MM.1S (cell line): ENCODE data around the gene MED13.

Experiments
- DNase-seq: peaks from one replicate; pipeline ENCODE4 v3.0.0-alpha.2; 2015
- H2AFZ ChIP-seq: fragments of 300-600 bp; sonication (generic); 2 replicates; pipeline ENCODE4 v1.6.0; 2016; ENCODE audit warnings: antibody characterized with exemption, low read length
- H3F3A ChIP-seq: fragments of 300-600 bp; sonication (generic); 2 replicates; pipeline ENCODE4 v1.6.1; 2016; ENCODE audit warnings: mild to moderate bottlenecking, antibody characterized with exemption, low read length, moderate library complexity, mixed read lengths; ENCODE audit not compliant: insufficient read depth
- H3K27ac ChIP-seq: fragments of 300-600 bp; sonication (generic); 2 replicates; pipeline ENCODE4 v1.5.1; 2016; ENCODE audit warnings: mild to moderate bottlenecking, low read length
- H3K27me3 ChIP-seq: fragments of 300-600 bp; sonication (generic); replicated peaks from 2 replicates; pipeline ENCODE4 v1.6.0; 2016; ENCODE audit warnings: low read length; ENCODE audit not compliant: insufficient read depth
- H3K36me3 ChIP-seq: fragments of 300-600 bp; sonication (generic); replicated peaks from 2 replicates; pipeline ENCODE4 v1.6.1; 2016; ENCODE audit warnings: mild to moderate bottlenecking, low read length, mixed read lengths; ENCODE audit not compliant: insufficient read depth
- H3K4me1 ChIP-seq: fragments of 300-600 bp; sonication (generic); 2 replicates; pipeline ENCODE4 v1.6.1; 2016; ENCODE audit warnings: low read length, mixed read lengths
- H3K4me2 ChIP-seq: fragments of 300-600 bp; sonication (generic); 2 replicates; pipeline ENCODE4 v1.6.0; 2016; ENCODE audit warnings: low read depth, low read length
- H3K4me3 ChIP-seq: fragments of 300-600 bp; sonication (generic); 2 replicates; pipeline ENCODE4 v1.5.1; 2016; ENCODE audit warnings: low read length, mixed read lengths
- H3K79me2 ChIP-seq: fragments of 300-600 bp; sonication (generic); 2 replicates; pipeline ENCODE4 v1.6.1; 2016; ENCODE audit warnings: mixed run types, low read length, mixed read lengths
- H3K9ac ChIP-seq: fragments of 300-600 bp; sonication (generic); 2 replicates; pipeline ENCODE4 v1.6.1; 2016; ENCODE audit warnings: low read length, mixed read lengths
- H3K9me2 ChIP-seq: fragments of 300-600 bp; sonication (generic); replicated peaks from 2 replicates; pipeline ENCODE4 v1.6.1; 2016; ENCODE audit warnings: mild to moderate bottlenecking, low read length, mixed read lengths; ENCODE audit not compliant: insufficient read depth
- H3K9me3 ChIP-seq: fragments of 300-600 bp; sonication (generic); replicated peaks from 2 replicates; pipeline ENCODE4 v1.6.1; 2016; ENCODE audit warnings: mild to moderate bottlenecking, low read length, mixed read lengths; ENCODE audit not compliant: insufficient read depth
- H4K20me1 ChIP-seq: fragments of 300-600 bp; sonication (generic); 2 replicates; pipeline ENCODE4 v1.6.1; 2016; ENCODE audit warnings: mild to moderate bottlenecking, low read length, moderate library complexity, mixed read lengths; ENCODE audit not compliant: insufficient read depth
- CTCF ChIP-seq: fragments of 300-600 bp; sonication (generic); IDR thresholded peaks from 2 replicates; pipeline ENCODE4 v1.5.1; 2016; ENCODE audit warnings: antibody characterized with exemption, low read length, mixed read lengths
- EZH2 ChIP-seq: fragments of 300-600 bp; sonication (generic); optimal IDR thresholded peaks from 2 replicates; pipeline ENCODE3; 2017; ENCODE audit warnings: low read depth, mild to moderate bottlenecking, antibody characterized with exemption, low read length, mixed read lengths
- EZH2phosphoT487 ChIP-seq: fragments of 300-600 bp; sonication (generic); IDR thresholded peaks from 2 replicates; pipeline ENCODE4 v1.6.1; 2018; ENCODE audit warnings: antibody characterized with exemption, low read length

MED13 gene

GRCh38 chr17:61980535-61980934, 84.5 kb downstream of the MED13 start:
- H2AFZ ChIP-seq = no peak overlapping the region
- no peak overlapping the region for H3K4me3 ChIP-seq
- H3K9me2 ChIP-seq = no peaks in the 10 kb centered on the region
- H3K36me3 ChIP-seq = no peaks in the 10 kb centered on the region; the same call in 1 of the 2 replicates
- TF ChIP-seq CTCF = no peak
- TF ChIP-seq EZH2 = no peak
- TF ChIP-seq EZH2phosphoT487 = no peak
- H3K27ac ChIP-seq = no peak overlapping the region
- H3K27me3 ChIP-seq = no peaks in the 10 kb centered on the region
- no peaks in the 10 kb centered on the region for H4K20me1 ChIP-seq
- H3K9ac ChIP-seq = no peak overlapping the region
- peaks cover 31% of the 10 kb centered on the region for H3K79me2 ChIP-seq
- H3K4me1 ChIP-seq = no peaks in the 10 kb centered on the region
- H3K4me2 ChIP-seq = no peak overlapping the region
- no peaks in the 10 kb centered on the region for H3K9me3 ChIP-seq
- no peak for DNase-seq
- no peaks in the 10 kb centered on the region for H3F3A ChIP-seq

DNA sequence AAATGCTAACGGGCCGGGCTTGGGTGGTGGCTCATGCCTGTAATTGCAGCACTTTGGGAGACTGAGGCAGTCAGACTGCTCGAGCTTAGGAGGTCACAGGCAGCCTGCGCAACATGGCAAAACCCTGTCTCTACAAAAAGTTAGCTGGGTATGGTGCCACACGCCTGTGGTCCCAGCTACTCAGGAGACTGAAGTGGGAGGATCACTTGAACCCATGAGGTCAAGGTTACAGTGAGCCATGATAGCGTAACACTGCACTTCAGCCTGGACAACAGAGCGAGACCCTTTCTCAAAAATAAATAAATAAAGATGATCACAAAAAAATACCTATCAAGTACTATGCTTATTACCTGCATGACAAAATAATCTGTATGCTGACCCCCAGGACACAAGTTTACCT, 91.0 kb downstream of the MED13 start:
- Histone ChIP-seq H3K9ac (no peak overlapping the region), H3K4me2 (no peak overlapping the region), H3K9me2 (no peaks in the 10 kb centered on the region), H3K4me1 (no peaks in the 10 kb centered on the region), H2AFZ (no peak overlapping the region), H3K4me3 (no peak overlapping the region), H3K79me2 (peaks cover 27% of the 10 kb centered on the region), H3K9me3 (no peaks in the 10 kb centered on the region), H3K27me3 (no peaks in the 10 kb centered on the region), H3K36me3 (no peaks in the 10 kb centered on the region; the same call in 1 of the 2 replicates), H4K20me1 (0 out of 2 replicates have a peak, but pooled peaks cover 4% of the 10 kb centered on the region), H3F3A (no peaks in the 10 kb centered on the region), H3K27ac (no peak overlapping the region)
- no peak for DNase-seq
- TF ChIP-seq EZH2phosphoT487 (no peak), EZH2 (no peak), CTCF (no peak)

DNA sequence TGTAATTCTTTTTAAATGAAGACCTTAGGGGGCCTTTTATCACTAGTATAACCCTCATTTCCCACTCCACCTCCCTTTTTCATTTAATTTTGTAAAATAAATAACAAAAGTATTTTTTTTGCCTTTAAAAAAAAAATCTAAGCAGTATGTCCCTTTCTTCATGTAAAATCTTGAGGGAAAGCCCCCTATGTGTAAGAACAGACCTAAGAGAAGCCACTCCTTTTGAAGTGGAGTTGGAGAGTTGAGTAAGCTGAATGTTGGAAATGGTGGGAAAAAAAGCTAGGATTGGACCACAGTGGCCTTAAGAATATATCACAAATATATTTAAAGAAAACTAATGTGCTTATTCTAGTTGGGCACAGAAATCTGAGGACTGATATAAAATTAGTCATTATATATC, 92.8 kb downstream of the MED13 start:
- Histone ChIP-seq H3K9ac (no peak overlapping the region), H3K9me3 (no peaks in the 10 kb centered on the region), H3K79me2 (peaks cover 22% of the 10 kb centered on the region), H3K27ac (no peak overlapping the region), H4K20me1 (0 out of 2 replicates have a peak, but pooled peaks cover 4% of the 10 kb centered on the region), H3F3A (no peaks in the 10 kb centered on the region), H3K4me1 (no peaks in the 10 kb centered on the region), H3K4me3 (no peak overlapping the region), H3K36me3 (no peaks in the 10 kb centered on the region; the same call in 1 of the 2 replicates), H3K27me3 (no peaks in the 10 kb centered on the region), H3K9me2 (no peaks in the 10 kb centered on the region), H2AFZ (no peak overlapping the region), H3K4me2 (no peak overlapping the region)
- TF ChIP-seq EZH2 = no peak
- TF ChIP-seq EZH2phosphoT487 = no peak
- no peak for TF ChIP-seq CTCF
- no peak for DNase-seq
